Measurements from ENCODE around the gene SIK3.

Gene SIK3

DNA sequence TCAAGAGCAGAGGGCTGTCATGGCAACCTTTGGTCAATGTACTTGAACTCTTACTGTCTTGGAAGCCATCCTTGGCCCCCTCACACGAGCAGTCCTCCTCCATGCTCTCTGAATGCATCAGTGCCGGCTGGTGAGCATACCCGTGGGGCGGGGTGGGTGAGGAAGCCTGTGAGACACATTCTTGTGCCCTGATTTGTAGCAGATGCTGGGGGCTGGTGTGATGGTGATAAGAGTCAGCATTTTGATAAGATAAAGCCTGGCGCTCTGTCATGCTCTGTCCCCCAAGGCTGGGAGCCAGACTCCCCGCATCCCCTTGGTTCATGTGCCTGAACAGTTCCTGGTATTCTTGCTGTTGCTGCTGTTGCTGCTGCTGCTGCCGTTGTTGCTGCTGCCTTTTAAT, 240.3 kb downstream of the SIK3 start:
- no peak for DNase-seq

DNA sequence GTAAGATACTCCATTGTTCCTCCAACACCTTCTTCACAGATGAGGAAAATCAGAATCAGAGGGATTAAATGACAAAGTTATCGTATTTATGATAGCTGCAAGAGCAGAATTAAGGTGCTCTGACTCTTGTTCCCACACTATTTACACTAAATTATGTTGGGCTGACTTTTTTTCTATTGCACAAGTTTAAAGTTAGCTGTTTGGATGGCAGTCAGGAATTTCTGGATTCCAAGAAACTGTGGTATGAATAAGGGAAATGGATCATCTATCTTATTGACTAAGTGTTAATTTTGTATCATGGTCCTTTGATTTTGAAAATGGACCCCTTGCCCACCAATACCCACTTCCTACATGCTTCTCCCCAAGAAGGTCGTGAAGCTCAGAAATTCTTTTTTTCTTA, 240.9 kb downstream of the SIK3 start:
- DNase-seq = no peak

DNA sequence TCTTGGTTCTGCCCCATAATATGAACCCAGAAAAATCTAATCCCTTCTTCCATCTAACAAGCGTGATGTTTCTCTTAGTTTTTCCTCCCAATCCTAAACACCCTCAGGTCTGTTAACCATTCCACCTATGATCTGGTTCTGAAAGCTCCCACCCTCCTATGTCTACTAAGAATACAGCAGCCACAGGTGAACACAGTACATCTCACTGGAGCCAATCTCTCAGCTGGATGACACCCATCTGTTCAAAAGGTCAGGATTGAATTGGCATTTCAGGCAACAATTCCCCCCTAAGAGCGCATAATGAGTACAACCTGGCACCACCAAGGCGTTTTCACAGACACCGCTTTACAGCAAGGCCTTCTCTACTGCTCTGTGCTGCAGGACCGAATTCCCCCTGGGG, 241.8 kb downstream of the SIK3 start:
- DNase-seq = no peak

DNA sequence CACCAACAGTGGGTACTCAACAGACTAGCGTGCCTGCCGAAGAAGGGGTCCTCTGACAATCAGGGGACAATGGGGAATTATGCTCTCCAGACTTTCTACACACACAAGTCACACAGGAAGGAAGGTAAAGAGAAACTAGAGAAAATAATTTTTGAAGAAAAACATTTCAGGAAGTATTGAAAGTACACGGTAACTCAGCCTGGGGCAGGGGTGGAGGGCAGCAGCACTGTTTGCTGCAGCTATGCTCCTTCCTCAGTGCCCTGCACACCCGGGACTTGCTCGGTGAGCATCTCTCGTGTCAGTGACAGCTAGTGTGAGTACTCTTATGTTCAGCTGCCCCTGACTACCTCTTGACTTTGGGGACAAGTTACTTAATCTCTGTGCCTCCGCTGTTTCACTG, 242.8 kb downstream of the SIK3 start:
- no peak for DNase-seq

DNA sequence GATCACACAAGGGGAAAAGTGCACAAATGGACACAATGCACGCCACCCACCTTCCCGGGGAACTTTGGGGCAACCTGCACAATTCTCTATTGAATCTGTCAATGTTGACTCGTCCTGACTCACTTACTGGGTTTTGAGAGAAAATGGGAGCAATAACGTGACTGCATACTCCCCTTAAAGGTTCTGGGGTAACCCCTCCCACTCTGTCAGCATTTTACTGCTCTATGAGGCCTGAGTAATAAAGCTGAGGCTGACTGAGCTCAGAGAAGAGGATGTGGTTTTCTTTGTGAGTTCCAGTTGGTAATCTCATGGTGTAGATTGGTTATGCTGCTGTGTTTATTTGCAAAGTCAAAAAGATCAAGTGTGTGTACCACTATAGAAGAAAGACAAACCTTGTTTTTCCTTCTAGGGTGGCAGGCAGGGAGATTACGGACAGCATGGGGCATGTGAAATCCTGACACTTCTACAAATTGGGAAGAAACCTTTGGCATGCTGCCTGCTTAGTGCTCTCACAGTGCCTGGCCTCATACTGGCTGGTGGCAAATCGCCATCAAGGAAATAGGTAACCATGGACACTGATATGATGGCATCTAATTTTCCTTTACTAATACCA, 244.7 kb downstream of the SIK3 start:
- peak; percentile 34 for DNase-seq

DNA sequence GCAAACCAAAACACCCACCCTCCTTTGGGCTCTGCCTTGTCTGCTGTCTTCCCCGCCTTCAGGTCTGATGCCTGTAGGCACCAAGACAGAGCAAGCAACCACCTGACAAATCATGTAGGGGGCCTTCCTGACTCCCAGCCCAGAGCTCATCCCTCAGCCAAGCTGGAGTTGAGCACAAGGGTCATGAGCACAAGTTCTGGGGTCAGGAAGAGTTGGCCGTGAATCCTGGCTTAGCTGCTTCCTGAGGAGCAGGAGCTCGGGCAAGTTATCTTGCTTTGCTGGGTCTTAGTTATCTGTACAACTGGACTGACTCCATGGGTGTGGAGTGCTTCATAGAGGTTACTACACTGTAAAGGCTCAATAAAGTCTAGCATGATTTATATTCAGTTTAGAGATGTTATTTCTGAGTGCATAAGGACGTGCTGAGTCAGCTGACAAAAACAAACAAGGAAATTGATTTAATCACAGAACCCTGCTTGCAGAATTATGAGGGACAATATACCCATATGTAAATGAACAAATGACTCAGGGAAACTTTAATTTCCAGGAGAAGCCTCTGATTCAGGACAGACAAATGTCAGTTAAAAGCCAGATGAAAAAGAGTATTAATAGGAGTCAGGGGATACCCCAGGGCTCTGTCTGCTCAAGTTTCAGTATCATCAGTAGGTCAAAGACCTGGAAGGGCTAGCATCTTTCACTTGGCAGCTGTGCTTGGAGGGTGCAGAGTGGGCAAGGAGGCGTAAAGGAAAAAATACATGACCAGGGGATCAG, 245.8 kb downstream of the SIK3 start:
- DNase-seq = no peak

DNA sequence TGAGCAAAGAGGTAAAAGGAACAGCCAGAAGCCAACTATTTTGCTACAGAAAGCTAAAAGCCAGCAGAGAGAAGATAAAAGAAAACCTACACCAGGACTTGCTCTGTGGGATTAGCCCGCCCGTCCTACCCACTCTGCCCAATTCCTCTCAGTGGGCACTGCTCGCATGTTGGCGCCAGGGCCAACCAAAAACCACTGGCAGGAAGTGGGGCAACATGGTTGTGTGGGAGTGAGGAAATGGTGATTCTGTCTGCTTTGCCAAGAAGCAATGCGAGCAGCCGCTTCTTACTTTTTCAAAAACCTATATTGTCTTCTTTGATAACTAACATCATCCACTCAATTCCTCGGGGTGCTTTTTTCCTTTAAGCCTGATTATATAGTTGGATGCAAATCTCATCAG, 246.6 kb downstream of the SIK3 start:
- peak; percentile 19 for DNase-seq

DNA sequence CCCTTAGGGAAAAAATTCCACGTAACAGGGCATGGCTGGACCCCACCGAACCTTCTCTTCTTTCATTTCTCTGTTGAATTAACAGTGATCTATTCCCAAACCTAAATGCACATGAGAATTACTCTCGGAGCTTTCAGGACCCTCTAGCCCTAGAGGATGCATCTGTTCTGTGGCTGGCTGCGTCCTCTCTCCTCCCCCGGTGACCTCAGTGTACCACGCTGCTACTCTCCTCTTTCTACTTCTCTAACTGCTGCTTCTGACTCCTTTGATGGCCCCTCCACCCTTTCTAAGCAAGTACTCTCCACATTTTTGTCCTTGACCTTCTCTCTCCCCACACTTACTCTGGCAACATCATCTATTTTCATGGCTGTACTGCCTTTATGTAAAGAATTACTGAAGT, 248.7 kb downstream of the SIK3 start:
- no peak for DNase-seq

DNA sequence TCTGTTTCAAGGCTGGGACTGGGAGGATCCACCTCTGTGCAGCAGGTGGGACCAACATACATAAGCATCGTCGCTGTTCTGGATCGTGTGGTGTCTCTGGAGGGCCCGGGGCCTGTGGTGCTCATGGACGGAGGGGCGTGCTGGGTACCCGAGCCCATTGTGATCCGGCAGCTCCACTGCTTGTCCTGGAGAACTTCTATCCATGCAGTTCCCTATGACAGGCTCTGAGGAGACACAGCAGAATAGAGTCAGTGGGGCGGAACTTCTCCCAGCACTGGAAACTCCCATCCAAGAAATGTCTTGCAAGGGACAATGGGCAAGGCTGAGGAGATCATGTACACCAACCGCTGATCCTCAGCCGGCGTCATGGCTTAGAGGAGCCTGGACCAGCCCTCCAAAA, 249.2 kb downstream of the SIK3 start:
- no peak for DNase-seq

DNA sequence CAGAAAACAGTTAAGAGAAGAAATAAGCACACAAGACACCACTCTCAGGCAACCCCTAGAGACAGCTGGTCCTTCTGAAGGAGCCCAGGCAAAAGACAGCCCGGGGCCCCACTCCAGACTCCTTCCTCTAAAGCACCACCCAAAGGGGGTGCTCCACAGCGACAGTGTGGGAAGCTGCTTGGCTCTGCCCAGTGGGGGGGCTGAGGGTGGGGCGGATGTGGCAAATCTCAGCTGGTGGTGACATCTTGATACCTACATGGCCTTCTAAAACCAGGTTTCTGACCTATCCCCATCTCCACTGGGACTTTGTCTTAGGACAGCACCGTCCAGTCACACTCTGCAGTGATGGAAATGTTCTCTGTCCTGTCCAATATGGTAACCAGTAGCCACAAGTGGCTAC, 250.6 kb downstream of the SIK3 start:
- DNase-seq = no peak

DNA sequence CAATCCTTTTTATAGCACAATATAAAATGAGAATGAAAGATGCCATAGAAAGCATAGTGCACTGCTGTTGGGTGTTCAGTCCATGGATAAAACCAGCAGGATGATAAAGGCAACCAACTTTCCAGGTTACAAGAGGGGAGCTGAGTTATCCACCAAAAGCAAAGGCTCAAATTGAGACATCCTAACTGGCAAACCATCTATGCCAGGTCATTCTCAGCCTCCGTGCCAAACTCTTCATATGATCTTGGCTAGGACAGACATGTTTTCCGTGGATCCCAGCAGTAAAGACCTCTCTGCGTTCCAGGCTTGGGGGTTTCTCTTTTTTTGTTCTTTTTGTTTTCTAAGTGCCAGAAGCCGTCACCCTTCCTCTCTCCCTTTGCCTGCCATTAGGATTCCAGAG, 253.5 kb downstream of the SIK3 start:
- DNase-seq = no peak

DNA sequence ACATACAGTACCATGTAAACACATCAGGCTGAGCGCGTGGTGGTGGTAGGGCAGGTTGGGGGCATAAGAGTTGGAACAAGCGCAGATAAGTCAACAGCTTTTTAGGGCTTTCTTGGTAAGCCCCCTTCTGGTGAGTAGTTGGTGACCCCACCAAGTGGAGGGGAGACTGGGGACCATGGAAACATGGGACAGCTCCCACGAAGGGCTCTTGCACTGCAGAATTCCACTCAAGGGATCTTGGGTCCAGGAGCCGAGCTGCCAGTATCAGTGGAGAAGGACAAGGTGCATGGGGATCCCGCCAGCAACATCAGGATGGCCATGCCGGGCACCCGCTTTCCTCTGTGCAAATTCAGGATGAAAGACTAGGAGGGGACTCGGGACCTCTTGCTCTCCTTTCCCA, 254.6 kb downstream of the SIK3 start:
- no peak for DNase-seq

DNA sequence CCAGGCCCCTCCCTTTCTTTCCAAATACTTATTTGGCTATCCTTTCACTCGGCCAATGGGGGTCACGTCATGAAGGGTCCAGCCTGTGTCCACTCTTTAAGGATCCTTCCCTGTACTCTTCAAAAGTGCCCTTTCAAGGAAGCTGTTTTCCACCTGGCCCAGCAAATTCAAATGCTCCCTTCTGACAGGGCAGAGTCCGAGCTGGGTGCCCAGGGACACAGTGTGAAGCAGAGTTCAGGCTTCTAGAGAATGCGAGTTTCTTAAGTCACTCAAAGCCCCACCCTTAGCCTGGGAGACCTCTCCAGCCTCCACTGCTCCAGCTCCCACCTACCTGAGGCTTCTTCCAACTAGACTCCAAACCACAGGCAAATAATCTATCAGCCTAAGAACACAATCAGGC, 255.3 kb downstream of the SIK3 start:
- DNase-seq = no peak

DNA sequence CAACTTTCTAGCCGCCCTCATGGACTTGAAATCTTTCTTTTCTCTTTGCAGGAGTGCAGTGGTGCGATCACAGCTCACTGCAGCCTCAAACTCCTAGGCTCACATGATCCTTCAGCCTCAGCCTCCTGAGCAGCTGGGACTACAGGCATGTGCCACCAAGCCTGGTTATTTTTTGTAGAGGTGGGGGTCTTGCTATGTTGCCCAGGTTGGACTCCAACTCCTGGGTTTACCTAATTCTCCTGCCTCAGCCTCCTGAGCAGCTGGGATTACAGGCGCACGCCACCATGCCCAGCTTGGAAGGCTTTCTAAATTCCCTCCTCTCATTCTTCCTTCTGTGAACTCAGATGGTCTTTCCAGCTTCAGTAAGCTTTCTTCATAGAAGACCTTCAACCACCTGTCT, 256.1 kb downstream of the SIK3 start:
- DNase-seq = no peak

DNA sequence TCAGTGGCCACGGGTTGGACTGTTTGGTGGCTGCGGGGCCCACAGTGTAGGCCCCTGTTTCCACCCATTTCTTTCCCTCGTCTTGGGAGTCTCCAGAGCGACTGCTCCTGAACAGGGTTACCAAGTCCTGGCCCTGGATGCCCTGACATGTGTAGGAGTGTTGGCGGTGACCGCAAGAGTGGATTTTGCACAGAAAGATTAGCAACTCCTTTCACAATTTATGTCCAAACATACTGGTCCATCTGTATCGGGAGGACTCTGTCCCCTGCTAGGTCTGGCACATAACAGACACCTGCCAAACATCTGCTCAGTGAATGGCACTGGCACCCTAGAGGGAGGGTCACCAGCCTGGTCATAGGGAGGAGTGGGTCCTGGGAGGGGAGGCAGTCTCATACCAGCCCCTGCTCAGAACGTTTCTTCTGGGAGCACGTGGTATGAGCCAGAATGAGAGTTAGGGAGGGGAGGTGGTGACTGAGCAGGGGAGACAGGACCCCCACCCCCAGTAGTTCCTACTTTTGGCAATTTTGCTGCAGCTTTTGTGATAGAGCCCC, 257.4 kb downstream of the SIK3 start:
- no peak for DNase-seq

DNA sequence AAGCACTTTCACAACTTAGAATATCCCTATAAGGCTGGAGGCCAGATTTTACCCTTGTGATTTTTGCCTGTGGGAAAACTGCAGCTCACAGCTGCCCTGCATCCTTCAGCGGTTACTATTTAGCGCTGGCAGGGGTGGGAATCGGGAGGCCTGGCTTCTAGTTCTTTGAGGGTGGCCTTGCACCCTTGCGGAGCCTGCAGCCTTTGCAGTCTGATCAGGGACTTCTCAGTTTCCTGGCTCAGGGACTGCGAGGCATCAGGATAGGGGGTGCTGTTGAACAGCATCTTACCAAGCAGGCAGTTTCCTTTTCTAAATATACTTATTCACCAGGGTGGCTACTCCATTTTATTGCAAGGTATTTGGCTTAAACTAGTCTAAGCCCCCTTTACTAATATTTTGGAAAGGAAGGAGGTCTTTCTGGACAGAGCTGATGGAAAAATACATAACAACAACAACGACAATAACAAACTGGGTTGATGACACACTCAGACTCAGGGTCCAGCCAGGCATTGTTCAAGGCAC, 257.9 kb downstream of the SIK3 start:
- DNase-seq = no peak

DNA sequence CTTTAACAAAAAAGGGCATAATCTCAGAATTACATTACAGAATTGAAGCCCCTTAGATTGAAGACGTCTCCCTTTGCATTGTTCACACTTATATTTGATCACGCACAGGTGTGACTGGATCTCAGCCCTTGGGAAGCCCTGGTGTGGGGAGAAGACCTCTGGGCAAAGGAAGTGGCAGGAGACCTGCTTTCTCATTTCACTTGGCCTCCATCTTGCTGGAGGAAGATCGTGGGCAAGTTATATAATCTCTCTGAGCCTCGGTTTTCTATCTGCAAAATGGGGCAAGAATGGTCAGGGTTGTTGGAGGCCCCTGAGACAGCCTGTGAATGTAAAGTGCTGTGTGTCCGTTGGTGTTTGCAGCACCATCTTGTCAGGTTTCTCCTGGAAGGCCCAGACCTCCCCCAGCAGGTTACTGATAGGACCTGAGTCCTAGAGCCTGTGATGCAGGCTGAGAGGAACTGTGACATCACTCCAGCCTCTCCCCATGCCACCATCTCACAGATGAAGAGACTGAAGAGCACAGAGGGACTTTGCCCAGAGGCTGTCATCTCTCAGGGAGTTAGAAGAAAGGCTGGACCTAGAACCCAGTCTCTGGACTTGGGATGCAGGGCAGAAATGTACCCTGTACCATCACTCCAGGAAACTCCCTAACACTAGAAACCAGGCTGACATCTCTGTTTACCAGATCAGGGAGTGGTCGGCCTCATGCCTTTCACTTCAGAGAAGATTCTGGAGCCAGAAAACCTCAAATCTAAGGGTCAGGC, 259.7 kb downstream of the SIK3 start:
- DNase-seq = no peak

DNA sequence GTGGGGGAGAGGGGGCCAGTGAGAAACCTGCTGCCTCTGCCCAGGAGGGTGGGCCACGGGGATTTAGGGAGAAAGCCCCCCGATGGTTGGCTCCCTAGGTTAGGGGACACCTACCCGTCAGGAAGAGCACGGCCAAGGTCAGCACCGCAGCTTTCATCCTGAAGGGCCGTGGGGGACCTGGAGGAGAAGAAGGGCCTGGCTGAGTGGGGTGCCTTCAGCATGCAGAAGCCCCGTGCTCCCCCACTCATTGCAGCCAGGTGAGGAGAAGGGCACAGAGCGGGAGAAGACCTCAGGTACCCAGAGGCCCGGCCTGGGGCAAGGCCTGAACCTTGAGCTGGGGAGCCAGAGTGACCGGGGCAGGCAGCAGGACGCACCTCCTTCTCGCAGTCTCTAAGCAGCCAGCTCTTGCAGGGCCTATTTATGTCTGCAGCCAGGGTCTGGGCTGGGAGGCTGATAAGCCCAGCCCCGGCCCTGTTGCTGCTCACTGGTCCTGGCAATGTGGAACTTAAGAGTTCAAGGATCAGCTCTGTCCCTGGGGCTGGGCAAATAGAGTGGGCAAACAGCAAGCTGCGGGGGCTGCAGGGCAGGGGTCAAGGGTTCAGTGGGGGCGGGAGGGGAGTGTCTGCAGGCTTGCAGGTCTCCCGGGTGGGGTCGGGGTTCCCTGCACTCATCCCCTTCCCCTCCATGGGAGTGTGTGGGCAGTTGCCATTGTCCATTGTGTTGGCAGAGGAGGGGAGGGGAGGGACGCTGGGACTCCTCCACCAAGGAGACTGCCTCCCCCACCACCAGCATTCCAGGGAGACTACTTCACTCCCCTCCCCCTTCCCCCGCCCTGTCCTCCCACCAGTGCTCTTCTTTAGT, 260.8 kb downstream of the SIK3 start, which contains the start of gene APOA1:
APOA1 (minus strand) TSS at position 392 of the 861 bp plus-strand sequence; CDS start at position 157, 235 bp downstream.
- no peak for DNase-seq

DNA sequence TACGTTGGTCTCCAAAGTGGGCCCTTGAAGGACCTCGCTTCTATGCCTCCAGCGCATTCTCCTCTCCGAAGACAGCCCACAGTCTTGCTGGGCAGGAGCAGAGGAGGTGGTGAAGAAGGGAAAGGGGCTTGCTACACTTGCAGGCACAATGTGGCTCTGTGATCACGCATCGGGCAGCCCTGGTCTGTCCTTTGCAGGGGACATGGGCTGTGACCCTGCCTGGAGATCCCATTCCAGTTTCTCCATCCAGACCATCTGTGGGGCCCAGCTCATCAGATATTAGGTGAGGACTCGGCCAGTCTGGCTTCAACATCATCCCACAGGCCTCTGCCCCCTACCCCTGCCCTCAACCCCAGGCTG, 261.6 kb downstream of the SIK3 start:
- no peak for DNase-seq

DNA sequence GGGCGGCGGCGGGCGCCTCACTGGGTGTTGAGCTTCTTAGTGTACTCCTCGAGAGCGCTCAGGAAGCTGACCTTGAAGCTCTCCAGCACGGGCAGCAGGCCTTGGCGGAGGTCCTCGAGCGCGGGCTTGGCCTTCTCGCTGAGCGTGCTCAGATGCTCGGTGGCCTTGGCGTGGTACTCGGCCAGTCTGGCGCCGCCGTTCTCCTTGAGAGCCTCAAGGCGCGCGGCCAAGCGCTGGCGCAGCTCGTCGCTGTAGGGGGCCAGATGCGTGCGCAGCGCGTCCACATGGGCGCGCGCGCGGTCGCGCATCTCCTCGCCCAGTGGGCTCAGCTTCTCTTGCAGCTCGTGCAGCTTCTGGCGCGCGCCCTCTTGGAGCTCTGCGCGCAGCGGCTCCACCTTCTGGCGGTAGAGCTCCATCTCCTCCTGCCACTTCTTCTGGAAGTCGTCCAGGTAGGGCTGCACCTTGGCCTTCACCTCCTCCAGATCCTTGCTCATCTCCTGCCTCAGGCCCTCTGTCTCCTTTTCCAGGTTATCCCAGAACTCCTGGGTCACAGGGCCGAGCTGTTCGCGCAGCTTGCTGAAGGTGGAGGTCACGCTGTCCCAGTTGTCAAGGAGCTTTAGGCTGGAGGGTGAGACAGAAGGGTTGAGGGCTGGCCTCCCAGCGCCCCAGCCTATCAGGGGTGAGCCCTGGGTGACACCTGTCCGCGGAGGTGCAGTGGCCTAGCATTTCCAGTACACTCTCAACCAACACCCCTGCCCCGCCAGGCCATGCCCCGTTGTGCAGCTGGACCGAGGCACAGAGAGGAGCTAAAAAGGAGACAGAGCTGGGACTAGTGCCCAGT, 262.2 kb downstream of the SIK3 start:
- peak; percentile 80 for DNase-seq

DNA sequence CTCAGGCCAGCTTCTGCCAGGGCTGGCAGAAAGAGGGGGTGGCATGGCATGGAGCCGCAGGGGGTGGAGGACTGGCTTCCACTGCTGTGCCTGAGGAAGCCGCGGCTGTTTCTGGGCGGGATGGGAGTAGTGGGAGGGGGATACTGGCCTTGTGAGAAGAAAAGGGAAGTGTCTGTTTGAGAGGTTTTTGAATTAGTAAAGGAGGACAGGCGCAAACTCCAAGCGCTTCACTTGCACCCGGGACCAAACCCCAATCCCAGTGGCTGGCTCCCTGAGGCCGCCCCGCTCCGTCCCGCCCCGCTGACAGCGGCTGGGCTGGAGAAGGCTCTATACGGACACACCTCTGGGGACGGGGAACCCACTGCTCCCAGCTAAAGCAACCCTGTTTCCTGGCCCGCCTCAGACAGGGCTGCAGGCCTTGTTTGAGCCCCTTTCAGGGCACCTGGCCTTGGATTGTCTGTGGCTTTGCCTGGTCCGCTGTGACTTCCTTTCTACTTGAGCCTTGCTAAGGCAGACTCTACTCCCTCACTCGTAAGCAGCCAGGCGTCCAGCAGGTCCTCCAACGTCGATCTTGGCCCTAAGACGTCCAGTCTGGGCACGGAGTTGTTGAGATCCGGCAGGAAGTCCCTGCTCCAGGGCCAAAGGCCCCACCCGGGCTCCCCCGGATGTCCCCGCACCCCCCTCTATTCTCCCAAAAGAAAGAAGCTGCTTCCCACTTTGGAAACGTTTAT, 263.0 kb downstream of the SIK3 start:
- no peak for DNase-seq
